ENCODE measurements around the gene THAP3.

THAP3 gene

GRCh38 chr1:6623269-6623965, 1.3 kb upstream of the THAP3 start:
- DNase-seq (ENCODE audit: low read depth), result no peak
- H3K4me3 ChIP-seq (ENCODE audit: low read length), result no peak overlapping the region
- TF ChIP-seq CTCF (conservative IDR thresholded peaks at IDR 0.05; ENCODE audit: low read length), result no peak

- no peak for TF ChIP-seq CTCF (conservative IDR thresholded peaks at IDR 0.05; ENCODE audit: low read length)
- peak; percentile 79 for DNase-seq (ENCODE audit: low read depth)
- H3K4me3 ChIP-seq (ENCODE audit: low read length), result peak overlapping the region; percentile 72
Observed at GRCh38 chr1:6625584-6626149, 999 bp downstream of the THAP3 start.

GRCh38 chr1:6627031-6627430, 2.4 kb downstream of the THAP3 start:
- no peak for TF ChIP-seq CTCF (conservative IDR thresholded peaks at IDR 0.05; ENCODE audit: low read length)
- no peak for DNase-seq (ENCODE audit: low read depth)
- H3K4me3 ChIP-seq (ENCODE audit: low read length), result no peak overlapping the region

GRCh38 chr1:6627841-6628545, 3.3 kb downstream of the THAP3 start:
- TF ChIP-seq CTCF (conservative IDR thresholded peaks at IDR 0.05; ENCODE audit: low read length), result no peak
- H3K4me3 ChIP-seq (ENCODE audit: low read length), result no peak overlapping the region
- DNase-seq (ENCODE audit: low read depth), result no peak

GRCh38 chr1:6628971-6629479, 4.4 kb downstream of the THAP3 start:
- no peak overlapping the region for H3K4me3 ChIP-seq (ENCODE audit: low read length)
- DNase-seq (ENCODE audit: low read depth), result no peak
- TF ChIP-seq CTCF (conservative IDR thresholded peaks at IDR 0.05; ENCODE audit: low read length), result no peak

- no peak for DNase-seq (ENCODE audit: low read depth)
- H3K4me3 ChIP-seq (ENCODE audit: low read length), result no peak overlapping the region
- no peak for TF ChIP-seq CTCF (conservative IDR thresholded peaks at IDR 0.05; ENCODE audit: low read length)
Observed at GRCh38 chr1:6630027-6630426, 5.4 kb downstream of the THAP3 start.
